GM12801 (cell line): Measurements from ENCODE around the gene PCK2.

Source experiments
- CTCF ChIP-seq: IDR thresholded peaks from one replicate; pipeline ENCODE4 v1.5.1; 2011; ENCODE audit warnings: control low read depth; ENCODE audit not compliant: insufficient read length; ENCODE audit errors: extremely low read depth

The PCK2 gene

GRCh38 chr14:24093901-24094840 lies at the start of gene PCK2:
Gene PCK2 (plus strand): TSS chr14:24094311. CDS start chr14:24094406, 95 bp downstream.
- no peak for TF ChIP-seq CTCF

GRCh38 chr14:24051176-24051788 lies 42.8 kb upstream of the PCK2 start:
- no peak for TF ChIP-seq CTCF

- no peak for TF ChIP-seq CTCF
Observed at GRCh38 chr14:24051789-24052655, 42.1 kb upstream of the PCK2 start, which contains the start of gene CARMIL3. Gene CARMIL3 (plus strand): TSS chr14:24052009. CDS start chr14:24052154, 145 bp downstream.

- no peak for TF ChIP-seq CTCF
Observed at GRCh38 chr14:24052656-24053547, 41.2 kb upstream of the PCK2 start.

- no peak for TF ChIP-seq CTCF
Observed at GRCh38 chr14:24053548-24054323, 40.4 kb upstream of the PCK2 start.

DNA sequence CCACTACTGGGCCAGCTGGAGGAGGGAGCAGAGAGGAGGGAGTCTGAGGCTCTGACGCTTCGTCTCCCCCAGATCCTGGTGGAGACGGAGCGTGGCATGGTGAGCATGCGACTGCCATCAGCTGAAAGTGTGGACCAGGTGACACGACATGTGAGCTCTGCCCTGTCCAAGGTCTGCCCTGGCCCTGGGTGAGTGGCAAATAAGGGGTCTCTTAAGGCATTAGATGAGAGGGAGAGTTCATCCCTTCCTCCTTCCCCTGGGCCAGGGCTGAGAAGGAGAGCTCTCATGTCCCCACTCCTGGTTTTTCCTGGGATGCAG lies 39.8 kb upstream of the PCK2 start:
- TF ChIP-seq CTCF: no peak
